Prostate gland (tissue), 2 donors: Measurements from ENCODE around the gene DENND6A.
"Not testable (repeated sequence)": the region's sequence is repeated elsewhere in the genome, so short reads cannot be mapped to it uniquely, and the experiment has no call there.

Experiments used
- CTCF ChIP-seq, 4 experiments: fragments of 200-600 bp in 2 of 4; fragments of 450-650 bp in 2 of 4; sonication (generic) in 2 of 4; IDR thresholded peaks; 1 replicate in 3 of 4; 2 replicates in 1 of 4; pipeline ENCODE4 v1.5.1; 2016 to 2019; ENCODE audit warnings: antibody characterized with exemption in 4 of 4, mild to moderate bottlenecking in 2 of 4, moderate library complexity in 2 of 4
- POLR2A ChIP-seq: fragments of 450-650 bp; IDR thresholded peaks from one replicate; pipeline ENCODE4 v1.6.1; 2016; ENCODE audit warnings: antibody characterized with exemption, mild to moderate bottlenecking

- not testable (repeated sequence) for TF ChIP-seq CTCF (IDR thresholded peaks at IDR 0.05); POLR2A
Observed at GRCh38 chr3:57692133-57692395, 813 bp downstream of the DENND6A start.
